Activated CD8-positive, alpha-beta T cell treated with anti-CD3 and anti-CD28 coated beads, Interleukin-2, amount 10 ng/mL, durations not matched to agents 7 days and 5 days (primary cell): ENCODE data around the gene HSPA4. TPM values are rescaled to one million over a fixed set of nuclear protein-coding genes. Genes with fewer than 3 reads are reported as not detected.
"Not testable (repeated sequence)": the region's sequence is repeated elsewhere in the genome, so short reads cannot be mapped to it uniquely, and the experiment has no call there.

ENCODE experiments used
- ATAC-seq: fragments of 150-1000 bp; cut with Tn5 transposase; one replicate; pipeline ENCODE4 v1.10.0; 2021; ENCODE audit warnings: moderate library complexity
- CTCF ChIA-PET: fragments of 350-600 bp; sonication (Branson Sonifier 250); formaldehyde crosslinking; loops from one replicate; lab custom pipeline; 2021; ENCODE audit warnings: antibody characterized with exemption; lab: Charles Lee
- POLR2A ChIA-PET: fragments of 350-600 bp; sonication (Branson Sonifier 250); formaldehyde crosslinking; loops from one replicate; lab custom pipeline; 2021; ENCODE audit warnings: antibody characterized with exemption; lab: Charles Lee
- DNase-seq: peaks from one replicate; pipeline ENCODE4 v3.0.0-alpha.2; 2020
- H3K27ac Mint-ChIP-seq: one replicate; pipeline ENCODE4 v1.8.0; 2021; ENCODE audit warnings: mild to moderate bottlenecking, mixed read lengths
- H3K27me3 Mint-ChIP-seq: one replicate; pipeline ENCODE4 v1.8.0; 2021; ENCODE audit warnings: low read depth, mixed read lengths
- H3K36me3 Mint-ChIP-seq: one replicate; pipeline ENCODE4 v1.8.0; 2021; ENCODE audit warnings: low read depth, mixed read lengths
- H3K4me1 Mint-ChIP-seq: one replicate; pipeline ENCODE4 v1.8.0; 2021; ENCODE audit warnings: low read depth, mixed read lengths
- H3K4me3 Mint-ChIP-seq: one replicate; pipeline ENCODE4 v1.8.0; 2021; ENCODE audit warnings: mild to moderate bottlenecking, mixed read lengths
- H3K9me3 Mint-ChIP-seq: one replicate; pipeline ENCODE4 v1.8.0; 2022; ENCODE audit warnings: mixed read lengths; ENCODE audit not compliant: insufficient read depth
- total RNA-seq, 2 experiments: library from RNA; stranded (reverse); gene quantifications; one replicate each; pipeline ENCODE4 v1.2.3, GENCODE V29; 2021

Gene HSPA4
- total RNA-seq, 2 experiments from 2014 or later: 106 to 108 TPM

DNA sequence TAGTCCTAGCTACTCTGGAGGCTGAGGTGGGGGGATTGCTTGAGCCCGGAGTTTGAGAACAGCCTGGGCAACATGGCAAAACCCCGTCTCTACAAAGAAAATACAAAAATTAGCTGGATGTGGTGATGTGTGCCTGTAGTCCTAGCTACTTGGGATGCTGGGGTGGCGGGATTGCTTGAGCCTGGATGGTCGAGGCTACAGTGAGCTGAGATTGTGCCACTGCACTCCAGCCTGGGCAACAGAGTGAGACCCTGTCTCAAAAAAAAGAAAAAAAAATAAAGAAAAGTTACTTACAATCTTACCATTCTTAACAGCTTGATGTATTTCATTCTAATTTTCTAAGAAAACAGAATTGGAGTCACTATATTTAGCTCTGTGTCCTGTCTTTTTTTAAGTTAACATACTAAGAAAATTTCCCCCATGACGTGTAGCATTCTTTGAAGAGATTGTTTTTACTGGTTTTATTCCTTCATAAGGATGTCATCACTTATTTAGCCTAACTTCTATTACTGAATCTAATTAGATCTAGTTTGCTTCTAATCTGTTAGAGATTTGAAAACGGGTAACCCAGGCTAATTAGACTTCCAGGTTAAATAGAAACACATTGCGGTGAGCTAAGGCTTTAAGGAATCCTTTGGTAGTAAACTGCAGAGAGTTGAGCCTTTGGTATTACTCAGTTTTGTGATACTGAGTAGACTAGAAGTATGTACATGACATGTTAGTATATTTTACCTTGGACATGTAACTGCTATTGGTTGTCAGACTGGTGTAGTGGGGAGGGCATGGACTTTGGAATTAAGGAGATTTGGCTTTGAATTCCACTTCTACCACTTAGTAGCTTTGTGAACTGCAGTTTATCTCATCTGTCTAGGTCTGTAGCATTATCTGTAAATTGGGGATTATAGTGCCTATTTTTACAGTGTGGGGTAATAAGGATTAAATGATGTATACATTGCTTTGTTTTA is 24.0 kb downstream of the HSPA4 start:
- Mint-ChIP-seq H3K4me1 (peaks cover 11% of the 10 kb centered on the region), H3K27me3 (no peaks in the 10 kb centered on the region), H3K36me3 (peaks cover 53% of the 10 kb centered on the region), H3K9me3 (no peaks in the 10 kb centered on the region), H3K27ac (no peak overlapping the region), H3K4me3 (no peak overlapping the region)
- DNase-seq (no peak), ATAC-seq (no peak)
- ChIA-PET POLR2A (no interaction called here), CTCF (interaction anchor here (1.4 kb wide), 1 partner anchor 12 kb away, joined by 3 read pairs; no protein-coding TSS in a partner anchor)

DNA sequence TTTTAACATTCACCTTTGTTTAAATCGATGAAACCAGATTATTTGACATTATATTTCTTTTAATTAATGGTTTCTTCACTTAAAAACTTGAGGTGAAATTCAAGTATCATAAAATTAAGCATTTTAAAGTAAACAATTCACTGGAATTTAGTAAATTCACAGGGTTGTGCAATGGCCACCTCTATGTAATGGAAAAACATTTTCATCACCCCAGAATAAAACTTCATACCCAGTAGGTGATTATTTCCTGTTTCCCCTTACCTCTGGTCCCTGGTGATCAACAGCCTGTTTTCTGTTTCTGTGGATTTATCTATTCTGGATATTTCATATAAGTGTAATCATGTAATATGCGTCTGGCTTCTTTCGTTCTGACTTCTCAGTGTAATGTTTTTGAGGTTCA is 27.2 kb downstream of the HSPA4 start:
- ATAC-seq (no peak), DNase-seq (no peak)
- H3K4me1 Mint-ChIP-seq: peaks cover 20% of the 10 kb centered on the region
- CTCF ChIA-PET: interaction anchor here (0.8 kb wide), 1 partner anchor 250 kb away, joined by 3 read pairs; no protein-coding TSS in a partner anchor
- H3K36me3 Mint-ChIP-seq: peaks cover 49% of the 10 kb centered on the region
- POLR2A ChIA-PET: no interaction called here
- H3K4me3 Mint-ChIP-seq: no peak overlapping the region
- no peaks in the 10 kb centered on the region for H3K9me3 Mint-ChIP-seq
- no peak overlapping the region for H3K27ac Mint-ChIP-seq
- H3K27me3 Mint-ChIP-seq: no peaks in the 10 kb centered on the region

DNA sequence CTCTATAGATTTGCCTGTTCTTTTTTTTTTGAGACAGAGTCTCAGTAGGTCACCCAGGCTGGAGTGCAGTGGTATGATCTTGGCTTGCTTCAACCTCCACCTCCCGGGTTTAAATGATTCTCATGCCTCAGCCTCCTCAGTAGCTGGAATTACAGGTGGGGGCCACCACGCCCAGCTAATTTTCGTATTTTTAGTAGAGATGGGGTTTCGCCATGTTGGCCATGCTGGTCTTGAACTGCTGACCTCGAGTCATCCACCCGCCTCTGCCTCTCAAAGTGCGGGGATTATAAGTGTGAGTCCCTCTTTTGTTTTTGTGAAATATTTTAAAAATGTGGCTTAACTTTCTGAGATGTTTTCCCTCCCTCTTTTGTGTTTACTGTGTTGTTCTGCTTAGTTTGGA is 29.2 kb downstream of the HSPA4 start:
- ATAC-seq (no peak), DNase-seq (no peak)
- peak overlapping the region; percentile 60 for H3K27ac Mint-ChIP-seq
- H3K9me3 Mint-ChIP-seq: no peaks in the 10 kb centered on the region
- no peaks in the 10 kb centered on the region for H3K27me3 Mint-ChIP-seq
- POLR2A ChIA-PET: no interaction called here
- peaks cover 20% of the 10 kb centered on the region for H3K4me1 Mint-ChIP-seq
- peaks cover 39% of the 10 kb centered on the region for H3K36me3 Mint-ChIP-seq
- H3K4me3 Mint-ChIP-seq: no peak overlapping the region
- CTCF ChIA-PET: no interaction called here

DNA sequence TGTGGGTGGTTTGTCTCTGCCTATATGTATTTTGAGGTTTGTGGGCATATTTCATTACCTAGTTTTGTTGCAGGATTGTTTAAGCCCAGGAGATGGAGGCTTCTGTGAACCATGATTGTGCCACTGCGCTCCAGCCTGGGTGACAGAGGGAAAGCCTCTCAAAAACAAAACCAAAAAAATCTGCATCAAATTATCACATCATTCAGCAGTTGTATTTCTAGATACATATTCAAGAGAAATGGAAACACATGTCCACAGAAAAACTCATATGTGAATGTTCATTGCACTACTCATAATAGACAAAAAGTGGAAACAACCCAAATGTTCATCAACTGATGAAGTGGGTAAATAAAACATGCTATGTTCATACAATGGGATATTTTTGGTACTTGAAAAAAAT is 29.9 kb downstream of the HSPA4 start:
- ChIA-PET CTCF (no interaction called here), POLR2A (no interaction called here)
- Mint-ChIP-seq H3K9me3 (no peaks in the 10 kb centered on the region), H3K36me3 (peaks cover 40% of the 10 kb centered on the region), H3K4me3 (no peak overlapping the region), H3K4me1 (peaks cover 20% of the 10 kb centered on the region), H3K27ac (peak overlapping the region; percentile 60), H3K27me3 (no peaks in the 10 kb centered on the region)
- ATAC-seq: no peak
- DNase-seq: no peak

DNA sequence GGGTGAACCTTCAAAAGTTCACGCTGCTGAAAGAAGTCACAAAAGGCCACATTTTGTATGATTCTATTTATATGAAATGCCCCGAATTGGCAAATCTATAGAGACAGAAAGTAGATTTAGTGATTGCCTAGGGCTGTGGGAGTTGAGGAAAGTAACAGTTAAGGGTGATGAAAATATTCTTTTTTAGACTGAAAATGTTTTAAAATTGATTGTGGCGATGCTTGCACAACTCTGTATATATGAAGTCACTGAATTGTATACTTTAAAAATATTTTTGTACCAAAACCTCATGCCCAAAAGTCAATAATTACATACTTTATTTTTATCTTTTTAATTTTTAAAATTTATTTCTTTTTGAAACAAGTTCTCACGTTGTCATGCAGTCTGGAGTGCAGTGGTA is 30.3 kb downstream of the HSPA4 start:
- DNase-seq: no peak
- no peak for ATAC-seq
- no peaks in the 10 kb centered on the region for H3K9me3 Mint-ChIP-seq
- peaks cover 40% of the 10 kb centered on the region for H3K36me3 Mint-ChIP-seq
- H3K4me1 Mint-ChIP-seq: peaks cover 20% of the 10 kb centered on the region
- ChIA-PET POLR2A (no interaction called here), CTCF (no interaction called here)
- no peaks in the 10 kb centered on the region for H3K27me3 Mint-ChIP-seq
- H3K27ac Mint-ChIP-seq: no peak overlapping the region
- no peak overlapping the region for H3K4me3 Mint-ChIP-seq

DNA sequence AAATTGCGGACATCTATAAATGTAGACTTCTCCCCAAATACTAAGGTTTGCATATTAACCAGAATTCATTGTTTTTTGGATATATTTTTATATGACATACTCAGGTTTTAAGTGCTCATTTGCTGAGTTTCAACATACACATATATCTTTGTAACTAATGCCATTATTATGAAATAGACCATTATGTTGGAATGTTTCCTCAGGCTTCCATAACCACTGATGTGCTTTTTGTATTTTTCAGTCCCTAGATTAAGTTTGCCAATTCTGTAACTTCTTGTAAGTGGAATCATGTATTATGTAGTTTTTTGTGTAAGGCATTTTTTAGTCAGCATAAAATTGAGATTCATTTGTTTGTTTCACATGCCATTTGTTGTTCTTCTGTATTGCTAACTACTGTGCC is 32.1 kb downstream of the HSPA4 start:
- H3K4me1 Mint-ChIP-seq: peaks cover 17% of the 10 kb centered on the region
- H3K36me3 Mint-ChIP-seq: peaks cover 46% of the 10 kb centered on the region
- no peak overlapping the region for H3K27ac Mint-ChIP-seq
- POLR2A ChIA-PET: no interaction called here
- no peaks in the 10 kb centered on the region for H3K27me3 Mint-ChIP-seq
- H3K4me3 Mint-ChIP-seq: no peak overlapping the region
- ATAC-seq (no peak), DNase-seq (no peak)
- no peaks in the 10 kb centered on the region for H3K9me3 Mint-ChIP-seq
- CTCF ChIA-PET: no interaction called here

DNA sequence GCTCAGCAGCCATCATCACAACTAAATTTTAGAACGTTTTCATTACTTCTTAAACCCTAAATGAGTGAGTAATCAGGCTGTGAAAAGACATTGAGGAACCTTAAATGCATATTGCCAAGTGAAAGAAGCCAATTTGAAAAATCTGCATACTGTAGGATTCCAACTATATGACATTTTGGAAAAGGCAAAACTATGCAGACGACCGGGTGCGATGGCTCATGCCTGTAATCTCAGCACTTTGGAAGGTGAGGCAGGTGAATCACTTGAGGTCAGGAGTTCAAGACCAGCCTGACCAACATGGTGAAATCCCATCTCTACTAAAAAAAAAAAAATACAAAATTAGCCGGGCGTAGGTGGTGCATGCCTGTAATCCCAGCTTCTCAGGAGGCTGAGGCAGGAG is 33.4 kb downstream of the HSPA4 start:
- H3K4me3 Mint-ChIP-seq, ATAC-seq, POLR2A ChIA-PET, H3K27me3 Mint-ChIP-seq, DNase-seq, CTCF ChIA-PET, H3K9me3 Mint-ChIP-seq, H3K27ac Mint-ChIP-seq: not testable (repeated sequence)
- peaks cover 14% of the 10 kb centered on the region for H3K4me1 Mint-ChIP-seq
- H3K36me3 Mint-ChIP-seq: peaks cover 47% of the 10 kb centered on the region

DNA sequence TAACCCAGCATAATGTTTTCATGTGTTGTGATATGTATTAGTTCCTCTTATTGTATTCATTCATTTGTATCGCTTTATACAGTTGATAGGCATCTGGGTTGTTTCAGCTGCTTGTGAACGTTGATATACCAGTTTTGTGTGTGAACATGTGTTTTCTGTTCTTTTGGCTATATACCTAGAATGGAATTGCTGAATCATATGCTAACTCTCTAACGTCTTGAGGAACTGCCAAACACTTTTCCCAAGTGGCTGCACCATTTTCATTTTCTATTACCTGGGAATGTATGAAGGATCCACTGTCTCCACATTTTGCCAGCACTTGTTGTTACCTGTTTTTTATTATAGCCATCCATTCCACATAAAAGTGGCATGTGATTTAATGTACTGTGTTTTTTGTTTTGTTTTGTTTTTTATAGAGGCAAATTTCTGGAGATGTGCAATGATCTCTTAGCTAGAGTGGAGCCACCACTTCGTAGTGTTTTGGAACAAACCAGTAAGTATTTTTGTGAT is 34.6 kb downstream of the HSPA4 start:
- H3K4me3 Mint-ChIP-seq: no peak overlapping the region
- ATAC-seq: no peak
- H3K4me1 Mint-ChIP-seq: peaks cover 4% of the 10 kb centered on the region
- ChIA-PET POLR2A (no interaction called here), CTCF (no interaction called here)
- no peaks in the 10 kb centered on the region for H3K9me3 Mint-ChIP-seq
- peaks cover 53% of the 10 kb centered on the region for H3K36me3 Mint-ChIP-seq
- H3K27ac Mint-ChIP-seq: no peak overlapping the region
- no peaks in the 10 kb centered on the region for H3K27me3 Mint-ChIP-seq
- no peak for DNase-seq

DNA sequence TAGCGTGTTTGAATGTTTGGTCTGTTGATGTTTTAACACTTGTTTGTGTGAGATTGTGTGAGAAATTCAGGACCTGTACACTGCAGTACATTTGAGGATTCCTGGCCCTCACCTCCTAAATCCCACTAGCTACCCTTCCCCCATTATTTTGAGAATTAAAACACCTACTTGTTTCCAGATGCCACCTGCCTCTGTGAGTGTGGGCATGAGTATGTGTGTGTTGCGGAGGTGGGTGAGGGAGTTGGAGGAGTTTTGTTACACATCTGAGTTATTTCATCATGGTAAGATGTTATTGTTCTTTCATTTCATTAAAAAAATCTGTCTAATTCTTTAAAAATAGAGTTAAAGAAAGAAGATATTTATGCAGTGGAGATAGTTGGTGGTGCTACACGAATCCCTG is 36.3 kb downstream of the HSPA4 start:
- Mint-ChIP-seq H3K4me1 (no peaks in the 10 kb centered on the region), H3K4me3 (no peak overlapping the region), H3K9me3 (no peaks in the 10 kb centered on the region), H3K27me3 (no peaks in the 10 kb centered on the region), H3K27ac (no peak overlapping the region), H3K36me3 (peaks cover 52% of the 10 kb centered on the region)
- ATAC-seq (no peak), DNase-seq (no peak)
- ChIA-PET POLR2A (interaction anchor here (0.6 kb wide), 1 partner anchor 605 kb away, joined by 3 read pairs; no protein-coding TSS in a partner anchor), CTCF (interaction anchor here (1.6 kb wide), 1 partner anchor 13 kb away, joined by 3 read pairs; no protein-coding TSS in a partner anchor)

DNA sequence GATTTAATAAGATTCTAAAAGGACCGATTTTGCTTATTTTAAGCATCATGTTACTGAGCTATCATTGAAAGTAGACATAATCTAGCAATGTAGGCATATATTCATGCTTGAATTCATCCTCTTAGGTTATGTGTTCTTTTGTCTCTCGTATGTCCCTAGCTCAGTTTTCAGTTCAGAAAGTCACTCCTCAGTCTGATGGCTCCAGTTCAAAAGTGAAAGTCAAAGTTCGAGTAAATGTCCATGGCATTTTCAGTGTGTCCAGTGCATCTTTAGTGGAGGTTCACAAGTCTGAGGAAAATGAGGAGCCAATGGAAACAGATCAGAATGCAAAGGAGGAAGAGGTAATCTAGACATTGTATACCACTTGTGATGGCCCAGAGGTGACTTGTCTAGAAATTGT is 39.2 kb downstream of the HSPA4 start:
- H3K9me3 Mint-ChIP-seq: no peaks in the 10 kb centered on the region

DNA sequence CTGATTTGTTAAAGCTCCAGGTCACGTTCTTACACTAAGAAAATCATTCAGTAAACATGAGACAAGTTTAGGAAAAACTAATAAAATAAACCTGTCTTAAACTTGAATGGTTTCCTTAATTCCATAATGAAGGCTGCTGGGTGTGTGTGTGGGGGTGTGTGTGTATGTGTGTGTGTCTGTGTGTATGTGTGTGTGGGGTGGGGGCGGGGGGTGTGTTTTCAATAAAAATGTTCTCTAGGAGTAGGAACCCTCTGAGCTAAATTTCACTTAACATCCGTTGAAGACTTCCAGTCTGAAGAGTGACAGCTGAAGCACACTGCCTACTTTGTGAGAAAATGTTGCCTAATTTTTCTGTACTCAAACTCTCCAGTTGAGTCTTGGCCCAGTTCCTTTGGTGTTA is 54.5 kb downstream of the HSPA4 start:
- ChIA-PET CTCF (interaction anchor here (1.2 kb wide), 1 partner anchor 181 kb away, joined by 3 read pairs; no protein-coding TSS in a partner anchor), POLR2A (no interaction called here)
- H3K36me3 Mint-ChIP-seq: peaks cover 34% of the 10 kb centered on the region
- H3K4me3 Mint-ChIP-seq: no peak overlapping the region
- no peak for ATAC-seq
- H3K27ac Mint-ChIP-seq: no peak overlapping the region
- peaks cover 15% of the 10 kb centered on the region for H3K4me1 Mint-ChIP-seq
- no peak for DNase-seq
- H3K9me3 Mint-ChIP-seq: no peaks in the 10 kb centered on the region
- no peaks in the 10 kb centered on the region for H3K27me3 Mint-ChIP-seq

More for the DNA sequence above, 39.2 kb downstream of the HSPA4 start:
- no peak overlapping the region for H3K4me3 Mint-ChIP-seq
- ChIA-PET POLR2A (no interaction called here), CTCF (no interaction called here)
- ATAC-seq (no peak), DNase-seq (no peak)
- H3K4me1 Mint-ChIP-seq: no peaks in the 10 kb centered on the region
- no peak overlapping the region for H3K27ac Mint-ChIP-seq
- no peaks in the 10 kb centered on the region for H3K27me3 Mint-ChIP-seq
- H3K36me3 Mint-ChIP-seq: peaks cover 58% of the 10 kb centered on the region
